ENCODE measurements around the gene FGF22. TPM values are rescaled to one million over a fixed set of nuclear protein-coding genes. Genes with fewer than 3 reads are reported as not detected.

Gene FGF22
- total and polyA plus RNA-seq, 2 of the 13 experiments (the other 11 are each of a cell fraction or from before 2014, with no cell fraction given) = 0.24 TPM; not detected in 1

DNA sequence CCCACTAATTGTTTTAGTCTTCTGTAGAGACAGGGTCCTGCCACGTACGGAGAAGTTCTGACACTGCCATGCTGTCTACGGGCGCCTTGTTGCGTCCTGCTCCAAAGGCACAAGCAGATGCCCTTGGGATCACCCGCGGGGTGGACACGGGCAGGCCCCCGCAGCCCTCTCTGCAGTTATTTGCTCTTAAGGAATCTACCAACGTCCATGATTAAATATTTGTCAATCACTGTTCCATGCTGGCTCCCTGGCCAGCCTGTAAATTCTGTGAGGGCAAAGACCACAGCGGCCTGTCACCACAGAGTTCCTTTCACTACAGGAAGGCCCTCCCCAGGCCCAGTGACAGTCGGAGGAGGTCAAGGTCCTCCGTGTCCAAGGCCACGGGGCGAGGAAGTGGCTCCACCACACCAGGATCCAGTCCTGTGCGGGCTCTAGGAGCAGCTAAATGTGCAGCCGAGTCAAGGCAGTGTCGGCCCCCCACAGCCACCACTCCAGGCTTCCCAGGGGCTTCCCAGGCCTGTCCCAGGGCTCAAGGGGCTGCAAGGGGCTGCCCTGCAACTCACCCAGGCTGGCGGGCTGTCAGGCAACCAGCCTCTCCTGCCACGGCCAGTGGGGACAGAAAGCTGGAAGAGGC, 21.2 kb downstream of the FGF22 start (continued):
- TF ChIP-seq FUBP1 (CRISPR knock-in tag; IDR thresholded peaks at IDR 0.05; ENCODE audit: borderline replicate concordance) (no peak), PCBP1 (IDR thresholded peaks at IDR 0.05; ENCODE audit: borderline replicate concordance, low read depth, low read length) (no peak), MIER2 (CRISPR knock-in tag; IDR thresholded peaks at IDR 0.05) (peak; percentile 78), SUZ12 (IDR thresholded peaks at IDR 0.05; ENCODE audit: low read depth, low read length) (no peak), ZNF639 (CRISPR knock-in tag; conservative IDR thresholded peaks at IDR 0.05) (peak; percentile 87), SOX13 (IDR thresholded peaks at IDR 0.05) (no peak), SOX13 (CRISPR knock-in tag; conservative IDR thresholded peaks at IDR 0.05 in 1 of 2, IDR thresholded peaks at IDR 0.05 in 1 of 2) (peak in 1 of 2 experiments; percentile 76; a peak in 2 of 4 replicates), SP2 (CRISPR knock-in tag; IDR thresholded peaks at IDR 0.05) (peak; percentile 11), HDAC1 (CRISPR knock-in tag; IDR thresholded peaks at IDR 0.05) (peak; percentile 77), ZNF674 (CRISPR knock-in tag; IDR thresholded peaks at IDR 0.05; ENCODE audit: low read depth) (no peak), RFXAP (CRISPR knock-in tag; IDR thresholded peaks at IDR 0.05; ENCODE audit: borderline replicate concordance) (peak; percentile 52), FOXC1 (CRISPR knock-in tag; IDR thresholded peaks at IDR 0.05; ENCODE audit: borderline replicate concordance) (no peak; the same call in 1 of the 2 replicates), ZNF460 (CRISPR knock-in tag; IDR thresholded peaks at IDR 0.05; ENCODE audit: borderline replicate concordance) (no peak), RFX1 (IDR thresholded peaks at IDR 0.05) (no peak), ZNF720 (CRISPR knock-in tag; IDR thresholded peaks at IDR 0.05) (no peak), FOXJ3 (CRISPR knock-in tag; IDR thresholded peaks at IDR 0.05; ENCODE audit: borderline replicate concordance) (peak; percentile 83; the same call in 1 of the 2 replicates)
- TF ChIP-seq, protein P1, sequence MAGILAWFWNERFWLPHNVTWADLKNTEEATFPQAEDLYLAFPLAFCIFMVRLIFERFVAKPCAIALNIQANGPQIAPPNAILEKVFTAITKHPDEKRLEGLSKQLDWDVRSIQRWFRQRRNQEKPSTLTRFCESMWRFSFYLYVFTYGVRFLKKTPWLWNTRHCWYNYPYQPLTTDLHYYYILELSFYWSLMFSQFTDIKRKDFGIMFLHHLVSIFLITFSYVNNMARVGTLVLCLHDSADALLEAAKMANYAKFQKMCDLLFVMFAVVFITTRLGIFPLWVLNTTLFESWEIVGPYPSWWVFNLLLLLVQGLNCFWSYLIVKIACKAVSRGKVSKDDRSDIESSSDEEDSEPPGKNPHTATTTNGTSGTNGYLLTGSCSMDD (CRISPR knock-in tag; IDR thresholded peaks at IDR 0.05) = no peak
- TF ChIP-seq, protein P2, sequence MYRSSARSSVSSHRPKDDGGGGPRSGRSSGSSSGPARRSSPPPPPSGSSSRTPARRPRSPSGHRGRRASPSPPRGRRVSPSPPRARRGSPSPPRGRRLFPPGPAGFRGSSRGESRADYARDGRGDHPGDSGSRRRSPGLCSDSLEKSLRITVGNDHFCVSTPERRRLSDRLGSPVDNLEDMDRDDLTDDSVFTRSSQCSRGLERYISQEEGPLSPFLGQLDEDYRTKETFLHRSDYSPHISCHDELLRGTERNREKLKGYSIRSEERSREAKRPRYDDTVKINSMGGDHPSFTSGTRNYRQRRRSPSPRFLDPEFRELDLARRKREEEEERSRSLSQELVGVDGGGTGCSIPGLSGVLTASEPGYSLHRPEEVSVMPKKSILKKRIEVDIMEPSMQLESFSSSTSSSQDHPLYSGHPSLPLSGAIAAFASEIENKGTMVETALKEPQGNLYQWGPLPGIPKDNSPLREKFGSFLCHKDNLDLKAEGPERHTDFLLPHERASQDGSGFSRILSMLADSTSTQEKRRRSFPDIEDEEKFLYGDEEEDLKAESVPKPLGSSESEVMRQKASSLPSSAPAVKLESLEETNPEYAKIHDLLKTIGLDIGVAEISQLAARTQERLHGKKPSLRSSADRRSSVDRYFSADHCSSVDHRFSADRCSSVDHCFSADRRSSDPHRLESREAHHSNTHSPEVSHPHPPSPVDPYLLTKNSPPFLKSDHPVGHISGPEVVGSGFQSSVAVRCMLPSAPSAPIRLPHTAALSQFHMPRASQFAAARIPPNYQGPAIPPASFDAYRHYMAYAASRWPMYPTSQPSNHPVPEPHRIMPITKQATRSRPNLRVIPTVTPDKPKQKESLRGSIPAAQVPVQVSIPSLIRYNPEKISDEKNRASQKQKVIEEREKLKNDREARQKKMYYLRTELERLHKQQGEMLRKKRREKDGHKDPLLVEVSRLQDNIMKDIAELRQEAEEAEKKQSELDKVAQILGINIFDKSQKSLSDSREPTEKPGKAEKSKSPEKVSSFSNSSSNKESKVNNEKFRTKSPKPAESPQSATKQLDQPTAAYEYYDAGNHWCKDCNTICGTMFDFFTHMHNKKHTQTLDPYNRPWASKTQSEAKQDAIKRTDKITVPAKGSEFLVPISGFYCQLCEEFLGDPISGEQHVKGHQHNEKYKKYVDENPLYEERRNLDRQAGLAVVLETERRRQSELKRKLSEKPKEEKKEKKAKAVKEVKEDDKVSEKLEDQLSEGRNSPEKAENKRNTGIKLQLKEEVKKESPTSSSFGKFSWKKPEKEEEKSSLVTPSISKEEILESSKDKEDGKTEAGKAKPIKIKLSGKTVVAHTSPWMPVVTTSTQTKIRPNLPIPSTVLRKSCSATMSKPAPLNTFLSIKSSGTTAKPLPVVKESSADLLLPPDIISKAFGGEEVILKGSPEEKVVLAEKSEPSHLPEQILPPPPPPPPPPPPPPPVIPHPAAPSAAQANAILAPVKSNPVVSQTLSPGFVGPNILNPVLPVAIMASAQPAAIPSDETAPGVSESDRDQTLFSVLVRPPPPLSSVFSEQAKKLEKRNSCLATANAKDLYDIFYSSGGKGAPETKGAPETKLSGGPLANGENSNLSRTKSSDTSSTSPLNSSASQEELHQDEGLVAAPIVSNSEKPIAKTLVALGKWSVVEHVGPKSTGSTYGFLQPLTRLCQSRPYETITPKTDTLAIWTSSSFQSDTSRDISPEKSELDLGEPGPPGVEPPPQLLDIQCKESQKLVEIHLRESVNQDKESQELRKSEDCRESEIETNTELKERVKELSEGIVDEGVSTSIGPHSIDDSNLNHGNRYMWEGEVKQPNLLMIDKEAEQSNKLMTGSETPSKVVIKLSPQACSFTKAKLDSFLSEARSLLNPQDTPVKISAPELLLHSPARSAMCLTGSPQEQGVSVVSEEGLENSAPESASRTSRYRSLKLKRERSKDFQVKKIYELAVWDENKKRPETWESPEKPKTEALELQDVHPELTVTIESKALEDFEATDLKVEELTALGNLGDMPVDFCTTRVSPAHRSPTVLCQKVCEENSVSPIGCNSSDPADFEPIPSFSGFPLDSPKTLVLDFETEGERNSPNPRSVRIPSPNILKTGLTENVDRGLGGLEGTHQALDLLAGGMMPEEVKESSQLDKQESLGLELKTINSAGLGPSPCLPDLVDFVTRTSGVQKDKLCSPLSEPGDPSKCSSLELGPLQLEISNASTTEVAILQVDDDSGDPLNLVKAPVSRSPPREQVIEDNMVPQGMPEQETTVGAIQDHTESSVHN (CRISPR knock-in tag; IDR thresholded peaks at IDR 0.05) = no peak
